ENCODE data around the gene HEBP1. TPM values are rescaled to one million over a fixed set of nuclear protein-coding genes. Genes with fewer than 3 reads are reported as not detected.
A peak's percentile ranks its signal among the peaks of the same experiment; 100 is the strongest.

Gene HEBP1
- total RNA-seq, 2 experiments from 2014 or later = 11.9 to 12.5 TPM

DNA sequence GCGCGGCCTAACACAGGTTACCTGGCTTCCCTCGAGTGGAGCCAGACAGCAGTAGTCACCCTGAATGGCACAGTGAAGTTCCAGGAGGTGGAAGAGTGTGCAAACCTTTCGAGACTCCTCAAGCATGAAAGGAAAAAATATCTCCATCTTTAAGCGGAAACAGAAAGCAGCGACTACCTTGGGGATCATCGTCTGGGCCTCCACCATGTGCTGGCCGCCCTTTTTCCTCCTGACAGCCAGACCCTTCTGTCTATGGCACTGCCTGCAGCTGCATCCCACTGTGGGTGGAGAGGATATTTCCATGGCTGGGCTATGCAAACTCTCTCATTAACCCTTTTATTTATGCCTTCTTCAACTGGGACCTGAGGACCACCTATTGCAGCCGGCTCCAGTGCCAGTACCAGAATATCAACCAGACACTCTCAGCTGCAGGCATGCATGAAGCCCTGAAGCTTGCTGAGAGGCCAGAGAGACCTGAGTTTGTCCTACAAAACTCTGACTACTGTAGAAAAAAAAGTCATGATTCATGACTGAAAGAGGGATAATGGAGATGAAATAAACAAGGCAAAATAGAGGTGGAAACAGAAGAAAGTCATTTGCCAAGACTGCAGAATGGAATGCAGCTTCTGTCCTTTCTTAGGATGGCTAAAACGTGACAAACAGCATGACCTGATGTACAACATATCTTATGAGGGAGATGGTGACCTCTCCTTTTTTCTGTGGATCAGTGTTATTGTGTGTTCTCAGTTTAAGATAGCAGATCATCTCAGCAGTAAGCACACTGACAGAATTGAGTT lies 2.4 kb upstream of the HEBP1 start:
- H3K9me3 ChIP-seq (ENCODE audit: control insufficient read depth in 1 of 2, insufficient read depth in 1 of 2, low read length in 2 of 2) = no peaks in the 10 kb centered on the region
- ATAC-seq (ENCODE audit: poor library complexity) (no peak), DNase-seq (no peak)
- H3K27me3 Mint-ChIP-seq = no peaks in the 10 kb centered on the region
- ChIA-PET POLR2A (no interaction called here), CTCF (no interaction called here)
- TF ChIP-seq, protein P1, sequence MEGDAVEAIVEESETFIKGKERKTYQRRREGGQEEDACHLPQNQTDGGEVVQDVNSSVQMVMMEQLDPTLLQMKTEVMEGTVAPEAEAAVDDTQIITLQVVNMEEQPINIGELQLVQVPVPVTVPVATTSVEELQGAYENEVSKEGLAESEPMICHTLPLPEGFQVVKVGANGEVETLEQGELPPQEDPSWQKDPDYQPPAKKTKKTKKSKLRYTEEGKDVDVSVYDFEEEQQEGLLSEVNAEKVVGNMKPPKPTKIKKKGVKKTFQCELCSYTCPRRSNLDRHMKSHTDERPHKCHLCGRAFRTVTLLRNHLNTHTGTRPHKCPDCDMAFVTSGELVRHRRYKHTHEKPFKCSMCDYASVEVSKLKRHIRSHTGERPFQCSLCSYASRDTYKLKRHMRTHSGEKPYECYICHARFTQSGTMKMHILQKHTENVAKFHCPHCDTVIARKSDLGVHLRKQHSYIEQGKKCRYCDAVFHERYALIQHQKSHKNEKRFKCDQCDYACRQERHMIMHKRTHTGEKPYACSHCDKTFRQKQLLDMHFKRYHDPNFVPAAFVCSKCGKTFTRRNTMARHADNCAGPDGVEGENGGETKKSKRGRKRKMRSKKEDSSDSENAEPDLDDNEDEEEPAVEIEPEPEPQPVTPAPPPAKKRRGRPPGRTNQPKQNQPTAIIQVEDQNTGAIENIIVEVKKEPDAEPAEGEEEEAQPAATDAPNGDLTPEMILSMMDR (IDR thresholded peaks at IDR 0.05) = no peak
- H3K27ac ChIP-seq (ENCODE audit: low read depth in 1 of 2, low read length in 2 of 2) = no peak overlapping the region
- no peaks in the 10 kb centered on the region for H3K9me3 Mint-ChIP-seq
- H3K4me3 ChIP-seq (ENCODE audit: low read length) = no peak overlapping the region
- peaks cover 36% of the 10 kb centered on the region for H3K4me1 Mint-ChIP-seq (ENCODE audit: low read depth)
- H3K27me3 ChIP-seq (ENCODE audit: control insufficient read depth in 1 of 2, insufficient read depth in 2 of 2, low read length in 2 of 2) = peaks cover 0 to 3% of the 10 kb centered on the region in 2 experiments
- no peaks in the 10 kb centered on the region for H3K36me3 ChIP-seq (ENCODE audit: insufficient read depth, low read length)
- H3K27ac Mint-ChIP-seq = peak overlapping the region; percentile 85
- peaks cover 29% of the 10 kb centered on the region for H3K4me1 ChIP-seq (ENCODE audit: insufficient read depth, low read length)
- H3K4me3 Mint-ChIP-seq = peak overlapping the region; percentile 92
- intact Hi-C loops (cut with DNase I, micrococcal nuclease) = loop anchor here (2.0 to 10.0 kb wide), 5 partner anchors 38 to 1828 kb away; partner anchors contain the start of genes APOLD1 (in 1 of the 2), BORCS5 (in 1 of the 2) and SMIM10L1 (in 1 of the 2)
- peaks cover 14% of the 10 kb centered on the region for H3K36me3 Mint-ChIP-seq (ENCODE audit: low read depth)

DNA sequence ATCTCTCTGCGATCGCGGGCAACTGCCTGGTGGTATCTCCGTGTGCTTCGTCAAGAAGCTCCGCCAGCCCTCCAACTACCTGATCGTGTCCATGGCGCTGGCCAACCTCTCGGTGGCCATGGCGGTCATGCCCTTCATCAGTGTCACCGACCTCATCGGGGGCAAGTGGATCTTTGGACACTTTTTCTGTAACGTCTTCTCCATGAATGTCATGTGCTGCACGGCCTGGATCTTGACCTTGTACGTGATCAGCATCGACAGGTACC lies 1.6 kb upstream of the HEBP1 start:
- Mint-ChIP-seq H3K27ac (peak overlapping the region; percentile 85), H3K9me3 (no peaks in the 10 kb centered on the region), H3K4me1 (ENCODE audit: low read depth) (peaks cover 42% of the 10 kb centered on the region), H3K36me3 (ENCODE audit: low read depth) (peaks cover 14% of the 10 kb centered on the region), H3K27me3 (no peaks in the 10 kb centered on the region), H3K4me3 (peak overlapping the region; percentile 92)
- H3K27me3 ChIP-seq (ENCODE audit: control insufficient read depth in 1 of 2, insufficient read depth in 2 of 2, low read length in 2 of 2) = peaks cover 0 to 3% of the 10 kb centered on the region in 2 experiments
- ATAC-seq (ENCODE audit: poor library complexity) (no peak), DNase-seq (peak in 1 of 14 experiments; percentile 9)
- peak overlapping the region; percentile 95 for H3K4me3 ChIP-seq (ENCODE audit: low read length)
- H3K36me3 ChIP-seq (ENCODE audit: insufficient read depth, low read length) = no peaks in the 10 kb centered on the region
- peaks cover 29% of the 10 kb centered on the region for H3K4me1 ChIP-seq (ENCODE audit: insufficient read depth, low read length)
- intact Hi-C loops (cut with DNase I, micrococcal nuclease) = loop anchor here (2.0 to 10.0 kb wide), 6 partner anchors 39 to 1827 kb away; partner anchors contain the start of genes APOLD1 (in 1 of the 2), BORCS5 (in 1 of the 2) and SMIM10L1 (in 1 of the 2)
- ChIA-PET POLR2A (interaction anchor here (1.3 to 1.4 kb wide), 2 partner anchors 43 to 192 kb away, joined by 3 to 12 read pairs; partner anchors contain the start of gene FAM234B), CTCF (no interaction called here)
- TF ChIP-seq, protein P1 (IDR thresholded peaks at IDR 0.05) = no peak
- no peak overlapping the region for H3K27ac ChIP-seq (ENCODE audit: low read depth in 1 of 2, low read length in 2 of 2)
- no peaks in the 10 kb centered on the region for H3K9me3 ChIP-seq (ENCODE audit: control insufficient read depth in 1 of 2, insufficient read depth in 1 of 2, low read length in 2 of 2)

DNA sequence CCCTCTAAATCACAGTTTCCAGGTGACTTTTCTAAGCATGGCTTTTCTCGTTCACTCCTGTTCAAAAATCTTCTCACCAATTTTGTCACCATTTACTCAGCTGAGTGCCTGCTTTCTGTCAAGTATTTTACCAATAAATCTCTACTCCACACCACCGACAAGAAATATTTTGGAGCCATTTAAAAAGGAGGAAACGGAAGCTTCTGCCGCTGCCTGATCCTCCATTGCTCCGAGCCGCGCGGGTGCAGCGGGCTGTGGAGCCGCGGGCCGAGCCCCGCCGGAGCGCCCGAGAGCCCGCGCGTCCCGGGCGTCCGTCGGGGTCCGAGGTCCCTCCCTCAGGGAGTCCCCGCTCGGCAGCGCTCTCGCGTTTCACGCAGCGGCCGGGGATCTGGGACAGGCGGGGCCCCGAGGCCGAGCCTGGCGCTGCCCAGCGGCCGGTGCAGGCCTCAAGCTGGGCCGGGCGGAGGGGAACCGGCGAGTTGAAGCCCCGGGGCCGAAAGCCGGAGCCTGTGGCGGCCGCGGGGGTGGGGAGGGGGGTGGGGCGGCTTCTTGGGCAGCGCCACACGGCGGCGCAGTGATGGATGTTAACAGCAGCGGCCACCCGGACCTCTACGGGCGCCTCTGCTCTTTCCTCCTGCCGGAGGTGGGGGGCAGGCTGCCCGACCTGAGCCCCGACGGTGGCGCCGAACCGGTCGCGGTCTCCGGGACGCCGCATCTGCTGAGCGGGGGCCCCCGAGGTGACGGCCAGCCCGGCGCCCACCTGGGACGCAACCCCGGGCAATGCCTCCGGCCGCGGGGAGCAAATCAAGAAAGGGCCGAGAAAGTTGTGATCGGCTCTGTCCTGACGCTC lies 1.1 kb upstream of the HEBP1 start:
- ChIA-PET CTCF (interaction anchor here (0.6 kb wide), 1 partner anchor 323 kb away, joined by 3 read pairs; no protein-coding TSS in a partner anchor), POLR2A (interaction anchor here (0.6 to 1.4 kb wide), 5 partner anchors 43 to 275 kb away, joined by 3 to 12 read pairs (median 3); partner anchors contain the start of gene FAM234B)
- Mint-ChIP-seq H3K9me3 (no peaks in the 10 kb centered on the region), H3K4me1 (ENCODE audit: low read depth) (peaks cover 42% of the 10 kb centered on the region), H3K4me3 (peak overlapping the region; percentile 93), H3K36me3 (ENCODE audit: low read depth) (peaks cover 14% of the 10 kb centered on the region), H3K27me3 (no peaks in the 10 kb centered on the region), H3K27ac (peak overlapping the region; percentile 89)
- intact Hi-C loops (cut with DNase I, micrococcal nuclease) = loop anchor here (2.0 to 10.0 kb wide), 5 partner anchors 100 to 1826 kb away; partner anchors contain the start of genes APOLD1 (in 1 of the 2), BORCS5 (in 1 of the 2) and SMIM10L1 (in 1 of the 2)
- DNase-seq = peak in 12 of 14 experiments; percentile 14 to 73 (median 26)
- no peaks in the 10 kb centered on the region for H3K36me3 ChIP-seq (ENCODE audit: insufficient read depth, low read length)
- H3K27me3 ChIP-seq (ENCODE audit: control insufficient read depth in 1 of 2, insufficient read depth in 2 of 2, low read length in 2 of 2) = peaks cover 0 to 3% of the 10 kb centered on the region in 2 experiments
- TF ChIP-seq, protein P1 (IDR thresholded peaks at IDR 0.05) = peak; percentile 20
- ATAC-seq (ENCODE audit: poor library complexity) = peak; percentile 27
- H3K4me3 ChIP-seq (ENCODE audit: low read length) = peak overlapping the region; percentile 95
- peak overlapping the region; percentile 32 to 45 for H3K27ac ChIP-seq (ENCODE audit: low read depth in 1 of 2, low read length in 2 of 2)
- H3K4me1 ChIP-seq (ENCODE audit: insufficient read depth, low read length) = peaks cover 29% of the 10 kb centered on the region
- no peaks in the 10 kb centered on the region for H3K9me3 ChIP-seq (ENCODE audit: control insufficient read depth in 1 of 2, insufficient read depth in 1 of 2, low read length in 2 of 2)

Data from CD4-positive, alpha-beta T cell (primary cell).